Activated T-cell treated with anti-CD3 and anti-CD28 coated beads for 24 hours (primary cell): Measurements from ENCODE around the gene SOX5.
"Not testable (repeated sequence)": the region's sequence is repeated elsewhere in the genome, so short reads cannot be mapped to it uniquely, and the experiment has no call there.

Experiments used
- DNase-seq: peaks from one replicate; pipeline ENCODE4 v3.0.0-alpha.2; 2020; ENCODE audit warnings: low read depth

Gene SOX5

DNA sequence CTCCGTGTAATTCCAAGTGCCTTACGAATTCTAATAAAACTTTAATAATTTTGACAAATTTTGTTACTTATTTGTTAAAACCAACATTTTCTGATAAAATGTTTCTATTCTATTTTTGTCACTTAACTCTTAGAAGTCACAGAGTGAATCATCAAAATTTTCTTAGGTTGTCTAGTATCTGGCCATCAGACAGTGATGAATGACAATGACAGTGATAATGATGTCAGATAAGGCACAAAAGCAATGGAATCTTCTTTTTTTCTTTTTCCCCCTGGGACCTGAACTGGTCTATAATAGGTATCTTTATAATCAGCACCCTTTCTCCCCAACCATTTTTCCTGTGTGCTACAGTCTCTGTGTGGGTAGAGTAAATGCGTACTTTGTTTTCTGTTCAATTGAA lies 407.3 kb downstream of the SOX5 start:
- no peak for DNase-seq

DNA sequence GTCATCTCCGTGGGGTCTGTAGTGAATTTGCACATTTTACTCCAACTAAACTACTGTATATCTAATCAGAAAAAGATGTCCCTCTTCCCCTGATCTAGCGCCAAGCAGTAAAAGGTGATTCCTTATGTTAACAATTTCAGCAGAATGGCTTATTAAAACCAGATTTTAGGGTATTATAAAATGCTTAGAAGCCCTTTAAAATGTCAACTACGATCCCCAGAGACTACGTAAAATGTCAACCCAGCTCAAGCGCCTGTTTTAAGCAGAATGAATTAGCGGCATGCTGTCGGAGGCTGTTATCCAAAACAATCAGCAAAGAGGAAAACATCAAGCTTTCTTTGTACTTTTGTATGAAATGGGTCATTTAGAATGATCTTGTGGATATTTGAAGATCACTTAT lies 408.9 kb downstream of the SOX5 start:
- DNase-seq: no peak

GRCh38 chr12:23536293-23536692 lies 413.2 kb downstream of the SOX5 start:
- no peak for DNase-seq

GRCh38 chr12:23535441-23535840 lies 414.0 kb downstream of the SOX5 start:
- no peak for DNase-seq

DNA sequence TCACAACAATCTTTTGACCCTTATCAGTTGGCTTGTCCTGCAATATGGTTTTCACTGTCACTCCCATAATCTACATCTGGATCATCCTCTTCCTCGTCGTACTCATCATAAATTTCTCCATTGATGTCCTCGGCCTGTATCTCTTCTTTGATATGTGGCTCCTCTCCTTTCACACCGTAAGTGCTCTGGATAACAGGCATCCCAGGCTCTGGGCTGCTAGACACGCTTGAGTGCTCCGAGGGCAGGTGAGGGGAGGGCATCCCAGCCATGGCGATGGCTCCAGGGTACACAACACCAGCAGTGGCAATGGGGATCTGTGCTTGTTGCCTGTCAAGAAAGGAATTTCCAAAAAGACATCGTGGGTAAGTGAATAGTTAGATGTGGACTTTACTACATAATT lies 415.3 kb downstream of the SOX5 start:
- DNase-seq: no peak

DNA sequence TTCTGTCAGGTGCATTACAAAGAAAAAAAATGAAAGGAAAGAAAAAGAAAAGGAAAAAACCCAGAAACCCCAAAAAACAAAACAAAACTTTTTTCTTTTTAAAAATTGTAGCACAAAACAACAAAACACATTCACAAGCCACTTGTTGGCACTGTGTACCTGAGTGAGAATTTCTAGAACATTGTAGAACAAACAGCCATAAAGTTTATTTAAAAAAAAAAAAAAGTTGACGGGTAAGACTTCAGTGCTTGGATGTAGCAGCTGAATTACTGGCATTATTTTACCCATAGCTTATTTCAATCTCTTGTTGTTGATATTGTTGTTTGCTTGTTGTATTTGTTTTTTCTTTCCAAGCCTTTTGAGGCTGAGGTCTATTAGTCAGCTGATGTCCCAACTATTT lies 415.8 kb downstream of the SOX5 start:
- DNase-seq: no peak

- DNase-seq: no peak
Observed at GRCh38 chr12:23533265-23533664, 416.2 kb downstream of the SOX5 start.

- DNase-seq: no peak
Observed at GRCh38 chr12:23528316-23528715, 421.2 kb downstream of the SOX5 start.

GRCh38 chr12:23525450-23526072 lies 423.9 kb downstream of the SOX5 start:
- no peak for DNase-seq

GRCh38 chr12:23523339-23523738 lies 426.1 kb downstream of the SOX5 start:
- no peak for DNase-seq

- DNase-seq: not testable (repeated sequence)
Observed at GRCh38 chr12:23519444-23519843, 430.0 kb downstream of the SOX5 start.

- not testable (repeated sequence) for DNase-seq
Observed at GRCh38 chr12:23515785-23516184, 433.7 kb downstream of the SOX5 start.

DNA sequence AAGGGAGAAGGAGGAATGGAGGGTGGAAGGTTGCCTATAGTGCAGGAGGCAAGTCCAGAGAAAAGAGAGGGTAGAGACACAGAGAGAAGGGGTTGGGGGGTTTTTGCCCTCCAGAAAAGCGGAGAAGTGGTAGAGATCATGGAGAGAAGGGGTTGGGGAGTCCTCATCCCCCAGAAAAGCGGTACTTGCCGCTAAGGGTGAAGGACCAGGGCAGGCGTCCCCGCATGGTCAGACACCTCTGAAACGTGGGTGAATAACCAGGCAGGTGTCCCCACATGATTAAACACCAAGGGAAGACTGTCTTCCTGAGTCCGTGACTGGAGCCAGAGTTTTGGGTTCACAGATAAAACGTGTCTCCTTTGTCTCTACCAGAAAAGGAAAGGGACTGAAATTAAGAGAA lies 439.0 kb downstream of the SOX5 start:
- DNase-seq: no peak

- DNase-seq: not testable (repeated sequence)
Observed at GRCh38 chr12:23509832-23510231, 439.6 kb downstream of the SOX5 start.

DNA sequence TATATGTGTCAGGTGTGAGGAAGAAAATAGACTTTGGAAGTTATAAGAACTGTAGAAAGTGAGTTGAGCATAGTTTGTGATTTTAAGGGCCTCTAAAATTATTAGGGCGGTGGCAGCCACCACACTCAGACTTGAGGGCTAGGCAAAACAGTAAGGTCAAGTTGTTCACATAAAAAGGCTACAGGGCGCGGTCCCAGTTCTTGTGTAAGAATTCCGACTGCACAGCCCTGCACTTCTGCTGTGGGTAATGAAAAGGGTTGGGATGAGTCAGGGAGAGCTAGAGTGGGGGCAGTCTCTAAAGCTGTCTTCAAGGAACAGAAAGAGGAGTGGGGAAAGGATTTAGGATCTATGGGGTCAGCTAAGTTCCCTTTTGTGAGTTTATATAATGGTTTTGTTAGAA lies 441.7 kb downstream of the SOX5 start:
- DNase-seq: not testable (repeated sequence)

GRCh38 chr12:23505736-23506135 lies 443.7 kb downstream of the SOX5 start:
- DNase-seq: not testable (repeated sequence)

DNA sequence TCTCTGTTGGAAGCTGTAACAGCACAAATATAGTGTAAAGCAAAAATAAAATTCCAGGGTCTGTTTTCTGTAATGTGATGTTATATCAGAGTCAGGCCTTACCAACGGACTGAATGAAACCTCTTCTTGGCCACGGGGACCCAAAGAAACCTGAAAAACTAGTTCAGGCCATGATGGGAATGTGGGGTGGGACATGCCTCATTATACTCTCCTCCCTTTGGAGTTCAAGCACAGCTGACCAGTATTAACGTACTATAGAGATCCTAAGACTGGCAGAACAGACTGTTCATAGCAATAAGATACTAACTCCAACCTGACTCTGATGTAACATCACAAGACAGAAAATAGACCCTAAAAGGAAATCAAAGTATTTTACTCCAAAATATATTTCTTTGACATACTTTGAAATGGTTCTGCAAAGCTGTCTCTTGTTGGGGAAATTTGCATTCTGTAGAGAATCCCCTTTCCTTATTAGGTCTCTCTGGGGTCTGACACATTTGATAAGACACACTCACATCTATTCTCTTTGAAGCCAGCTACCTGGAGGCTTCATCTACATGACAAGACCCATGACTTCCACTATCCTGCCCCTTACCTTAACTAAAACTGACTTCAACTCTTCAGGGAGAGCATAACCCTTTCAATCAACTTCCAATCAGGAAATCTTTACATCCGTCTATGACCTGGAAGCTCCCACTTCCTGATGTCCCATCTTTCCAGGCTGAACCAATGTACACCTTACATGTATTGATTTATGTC lies 444.6 kb downstream of the SOX5 start:
- DNase-seq: no peak

- no peak for DNase-seq
Observed at GRCh38 chr12:23504043-23504442, 445.4 kb downstream of the SOX5 start.

- no peak for DNase-seq
Observed at GRCh38 chr12:23503544-23503943, 445.9 kb downstream of the SOX5 start.

DNA sequence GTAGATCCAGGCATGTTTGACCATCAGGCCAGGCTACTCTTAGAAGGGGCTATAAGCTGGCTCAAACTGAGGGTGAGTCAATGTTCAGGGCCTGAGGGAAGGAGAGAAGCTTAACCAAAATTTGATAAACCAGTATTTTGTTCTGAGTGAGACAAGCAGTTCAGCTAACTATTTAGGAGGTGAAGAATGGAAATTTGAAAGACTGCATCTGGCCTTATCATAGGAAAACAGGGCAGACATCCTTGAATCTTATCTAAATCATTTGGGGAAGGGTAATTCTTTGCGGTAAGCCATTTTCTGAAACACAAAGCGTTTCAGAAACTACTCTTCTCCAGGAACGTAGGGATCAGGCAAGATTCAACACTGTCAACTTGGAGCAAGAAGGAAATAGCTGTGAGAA lies 447.2 kb downstream of the SOX5 start:
- DNase-seq: no peak

- no peak for DNase-seq
Observed at GRCh38 chr12:23495472-23495871, 454.0 kb downstream of the SOX5 start.

DNA sequence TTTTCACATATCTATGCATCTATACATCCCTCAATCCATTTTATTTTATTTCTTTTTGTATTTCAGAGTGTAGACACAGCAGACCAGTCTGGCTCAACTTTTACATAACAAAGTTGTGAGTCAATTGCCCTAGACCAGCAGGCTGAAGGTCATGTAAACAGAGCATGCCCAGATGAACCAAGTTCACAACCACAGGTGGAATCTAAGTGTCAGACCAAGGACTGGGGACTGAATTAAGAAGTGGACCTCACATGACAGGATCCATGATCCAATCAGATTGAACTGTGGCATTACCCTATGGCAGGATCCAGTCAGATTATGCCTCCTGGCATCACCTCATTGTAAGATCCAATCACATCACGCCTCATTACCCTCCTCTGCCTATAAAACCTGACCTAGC lies 455.8 kb downstream of the SOX5 start:
- DNase-seq: no peak

DNA sequence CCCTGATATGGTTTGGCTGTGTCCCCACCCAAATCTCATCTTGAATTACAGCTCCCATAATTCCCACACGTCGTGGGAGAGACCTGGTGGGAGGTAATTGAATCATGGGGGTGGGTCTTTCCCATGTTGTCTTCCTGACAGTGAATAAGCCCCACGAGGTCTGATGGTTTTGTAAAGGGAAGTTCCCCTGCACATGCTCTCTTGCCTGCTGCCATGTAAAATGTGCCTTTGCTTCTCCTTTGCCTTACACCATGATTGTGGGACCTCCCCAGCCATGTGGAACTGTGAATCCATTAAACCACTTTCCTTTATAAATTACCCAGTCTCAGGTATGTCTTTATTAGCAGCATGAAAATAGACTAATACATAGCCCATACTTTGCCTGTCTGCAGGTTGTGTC lies 458.4 kb downstream of the SOX5 start:
- DNase-seq: not testable (repeated sequence)

GRCh38 chr12:23488130-23488529 lies 461.3 kb downstream of the SOX5 start:
- DNase-seq: no peak
